Activated CD4-positive, alpha-beta T cell treated with anti-CD3 and anti-CD28 coated beads, Interleukin-2, amount 50 U/mL, for 4 hours (primary cell): ENCODE measurements around the gene ERAL1.
"Not testable (repeated sequence)": the region's sequence is repeated elsewhere in the genome, so short reads cannot be mapped to it uniquely, and the experiment has no call there.

Experiments used
- DNase-seq, 2 experiments: peaks; one replicate each; pipeline ENCODE4 v3.0.0-alpha.2; 2020

The ERAL1 gene

GRCh38 chr17:28901866-28902818 lies 47.3 kb downstream of the ERAL1 start:
- peak; percentile 37 to 48 for DNase-seq

GRCh38 chr17:28902819-28903545 lies 48.2 kb downstream of the ERAL1 start, which contains the start of gene DHRS13:
DHRS13 (minus strand) TSS chr17:28903079; CDS start chr17:28902944, 135 bp downstream.
- peak; percentile 89 to 92 for DNase-seq

GRCh38 chr17:28903546-28903841 lies 48.7 kb downstream of the ERAL1 start:
- DNase-seq = not testable (repeated sequence)

- DNase-seq = no peak
Measured at GRCh38 chr17:28904800-28905199, 50.0 kb downstream of the ERAL1 start.

- DNase-seq = no peak
Measured at GRCh38 chr17:28906276-28906675, 51.5 kb downstream of the ERAL1 start.

GRCh38 chr17:28906706-28907438 lies 52.1 kb downstream of the ERAL1 start:
- DNase-seq = no peak

- no peak for DNase-seq
Measured at GRCh38 chr17:28907709-28908475, 53.1 kb downstream of the ERAL1 start.

GRCh38 chr17:28908640-28909167 lies 53.9 kb downstream of the ERAL1 start:
- no peak for DNase-seq

GRCh38 chr17:28910534-28910933 lies 55.7 kb downstream of the ERAL1 start:
- DNase-seq = no peak
